HG02852 (cell line): ENCODE measurements around the gene RPS29.

Experiments
- ATAC-seq: cut with Tn5 transposase; IDR thresholded peaks from one replicate; pipeline ENCODE4 v1.9.1; 2021; ENCODE audit warnings: mild to moderate bottlenecking, moderate library complexity; ENCODE audit not compliant: unreplicated experiment

RPS29 gene

DNA sequence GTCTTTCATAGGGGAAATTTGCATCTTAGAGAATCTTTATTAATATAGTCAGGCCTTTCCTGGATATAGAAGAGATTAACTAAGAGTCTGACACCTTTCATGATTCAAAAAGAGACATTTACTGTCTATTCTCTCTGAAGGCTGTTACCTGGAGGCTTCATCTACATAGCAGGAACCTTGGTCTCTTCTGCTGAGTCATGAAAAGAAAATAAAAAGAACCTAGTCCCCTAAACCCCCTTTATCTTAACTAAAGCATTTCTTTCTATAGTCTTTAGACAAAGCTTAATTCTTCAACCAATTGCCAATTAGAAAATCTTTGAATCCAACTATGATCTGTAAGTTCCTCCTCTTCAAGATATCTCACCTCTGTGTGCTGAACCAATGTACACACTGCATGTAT is 33.1 kb downstream of the RPS29 start:
- ATAC-seq = no peak

- no peak for ATAC-seq
These were observed 34.6 kb downstream of the RPS29 start for GRCh38 chr14:49551569-49551968.

DNA sequence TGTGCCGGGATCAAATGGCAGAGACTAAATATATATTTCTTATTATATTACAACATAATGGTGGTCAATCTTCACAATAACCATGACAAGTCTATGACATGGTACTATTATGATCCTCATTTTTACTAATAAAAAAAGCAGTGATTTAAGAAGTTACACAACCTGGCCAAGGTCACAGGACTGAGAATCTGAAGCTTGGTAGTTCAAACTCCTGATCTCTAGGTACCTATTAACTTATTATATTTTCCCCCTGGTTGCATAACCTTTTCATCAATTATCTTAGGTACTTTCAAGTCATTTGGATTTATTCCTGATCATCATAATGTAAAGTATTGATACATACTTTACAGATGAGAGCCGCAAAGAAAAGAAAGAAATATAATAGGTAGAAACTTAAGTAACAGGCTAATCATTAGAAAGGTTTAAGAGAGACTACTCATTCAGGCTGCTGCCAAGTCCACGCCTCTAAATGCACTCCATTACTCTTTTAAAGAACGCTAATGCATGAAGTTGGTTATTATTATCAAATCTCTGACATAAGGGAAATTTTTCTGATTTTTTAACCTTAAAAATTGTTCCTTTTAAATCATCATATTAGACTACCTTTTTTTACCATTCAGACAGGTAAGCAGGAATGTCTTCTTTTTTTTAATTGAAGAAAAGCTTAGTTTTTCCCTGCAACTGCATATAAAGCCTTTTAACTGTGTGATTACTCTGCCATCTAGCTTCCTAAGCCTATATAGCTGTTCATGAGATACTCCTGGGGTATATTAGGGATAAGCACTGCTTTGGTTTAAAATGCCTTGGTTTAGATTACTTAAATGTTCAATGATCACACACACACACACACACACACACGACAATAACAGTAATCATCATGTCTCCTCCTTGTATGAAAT is 35.6 kb downstream of the RPS29 start:
- no peak for ATAC-seq

- ATAC-seq = no peak
These were observed 36.3 kb downstream of the RPS29 start for GRCh38 chr14:49549881-49550280.

DNA sequence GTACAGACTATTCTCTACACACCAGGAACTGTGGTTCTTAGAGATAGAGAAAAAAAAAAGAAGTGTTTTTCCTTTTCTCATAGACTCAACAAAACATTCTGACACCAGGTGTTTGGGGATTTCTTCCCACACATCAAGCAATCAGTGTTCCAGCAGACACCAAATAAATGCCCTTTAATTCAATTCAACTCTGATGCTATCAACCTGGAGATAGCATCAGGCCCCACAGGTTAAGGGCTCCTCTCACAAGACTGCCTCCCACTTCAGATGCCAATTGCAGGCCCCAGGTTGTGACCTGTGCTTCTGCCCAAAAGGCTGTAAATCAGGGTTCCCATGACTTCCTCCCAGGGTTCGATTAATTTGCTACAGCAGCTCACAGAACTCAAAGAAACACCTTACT is 36.7 kb downstream of the RPS29 start:
- no peak for ATAC-seq

DNA sequence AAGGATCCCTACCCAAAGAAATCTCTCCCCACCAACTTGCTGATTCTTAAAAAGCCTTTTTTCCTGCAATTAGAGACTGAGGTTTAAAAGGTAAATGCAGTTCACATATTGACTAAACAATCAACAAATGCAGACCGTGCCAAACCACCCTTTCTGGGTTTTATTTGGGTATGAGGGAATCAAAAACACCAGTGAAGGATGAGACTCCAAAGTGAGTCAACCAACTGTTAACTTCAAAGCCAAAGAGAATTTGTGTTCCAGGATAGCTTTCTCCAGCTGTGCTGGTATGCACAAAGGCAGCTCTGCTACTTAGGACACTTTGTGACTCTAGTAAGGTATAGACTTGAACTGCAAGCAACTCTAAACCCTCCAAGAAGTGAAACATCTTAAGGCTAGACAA is 39.4 kb downstream of the RPS29 start:
- ATAC-seq = no peak

- ATAC-seq = no peak
These were observed 40.5 kb downstream of the RPS29 start for GRCh38 chr14:49545716-49546115.

GRCh38 chr14:49545071-49545470 is 41.1 kb downstream of the RPS29 start:
- no peak for ATAC-seq

DNA sequence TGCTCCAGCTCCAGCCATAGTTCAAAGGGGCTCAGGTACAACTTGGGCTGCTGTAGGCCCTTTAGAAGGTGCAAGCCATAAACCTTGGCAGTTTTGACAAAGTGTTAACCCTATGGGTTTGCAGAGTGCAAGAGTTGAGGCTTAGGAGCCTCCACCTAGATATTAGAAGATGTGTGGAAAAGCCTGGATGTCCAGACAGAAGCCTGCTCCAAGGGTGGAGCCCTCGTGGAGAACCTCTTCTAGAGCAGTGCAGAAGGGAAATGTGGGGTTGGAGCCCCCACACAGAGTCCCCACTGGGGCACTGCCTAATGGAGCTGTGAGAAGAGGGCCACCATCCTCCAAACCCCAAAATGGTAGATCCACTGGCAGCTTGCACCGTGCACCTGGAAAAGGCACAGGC is 45.1 kb downstream of the RPS29 start:
- ATAC-seq = no peak

DNA sequence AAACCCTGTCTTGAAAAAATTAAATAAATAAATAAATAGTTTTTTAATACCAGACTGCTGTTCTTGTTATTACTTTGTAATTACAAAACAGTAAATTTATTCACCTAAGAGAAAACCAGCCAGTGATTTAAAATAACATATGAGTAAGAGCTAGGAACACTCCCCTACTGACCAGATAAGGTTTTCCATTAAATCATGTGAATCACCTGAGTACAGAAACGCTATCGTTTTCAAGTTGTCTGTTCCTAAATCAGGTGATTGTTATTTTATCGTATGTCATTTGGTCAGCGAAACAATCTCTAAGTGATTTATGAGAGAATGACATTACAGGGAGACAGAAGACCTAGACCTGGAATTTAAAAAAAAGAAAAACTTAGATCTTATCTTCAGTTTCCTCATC is 47.3 kb downstream of the RPS29 start:
- ATAC-seq = no peak
